ENCODE data around the gene LRTM1.

The LRTM1 gene

GRCh38 chr3:54928046-54928770 is at the start of gene LRTM1:
Gene LRTM1, minus strand, starts transcription at chr3:54928059. Its CDS starts 148 bp downstream, at chr3:54927911.
- no peak for DNase-seq

DNA sequence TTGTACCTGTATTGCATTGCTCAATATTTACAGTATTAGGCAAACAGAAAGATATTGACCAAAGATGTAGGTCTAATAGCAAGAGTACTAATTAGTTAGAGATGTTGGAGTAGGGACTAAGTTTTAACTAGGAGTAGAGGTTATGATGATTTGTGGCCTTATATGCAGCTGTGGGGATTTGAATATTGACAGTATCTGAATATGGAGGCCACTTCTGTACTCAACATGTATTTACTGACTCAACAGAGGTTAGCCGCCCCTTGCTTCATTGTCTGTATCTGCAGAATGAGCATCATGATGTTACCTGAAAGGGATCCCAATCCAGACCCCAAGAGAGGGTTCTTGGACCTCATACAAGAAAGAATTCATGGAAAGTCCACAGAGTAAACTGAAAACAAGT is 49.6 kb upstream of the LRTM1 start:
- DNase-seq, result no peak

GRCh38 chr3:54970895-54971294 is 43.0 kb upstream of the LRTM1 start:
- no peak for DNase-seq

- DNase-seq, result no peak
These were observed 41.8 kb upstream of the LRTM1 start for GRCh38 chr3:54969652-54970051.

- DNase-seq, result no peak
These were observed 40.8 kb upstream of the LRTM1 start for GRCh38 chr3:54968546-54969172.

DNA sequence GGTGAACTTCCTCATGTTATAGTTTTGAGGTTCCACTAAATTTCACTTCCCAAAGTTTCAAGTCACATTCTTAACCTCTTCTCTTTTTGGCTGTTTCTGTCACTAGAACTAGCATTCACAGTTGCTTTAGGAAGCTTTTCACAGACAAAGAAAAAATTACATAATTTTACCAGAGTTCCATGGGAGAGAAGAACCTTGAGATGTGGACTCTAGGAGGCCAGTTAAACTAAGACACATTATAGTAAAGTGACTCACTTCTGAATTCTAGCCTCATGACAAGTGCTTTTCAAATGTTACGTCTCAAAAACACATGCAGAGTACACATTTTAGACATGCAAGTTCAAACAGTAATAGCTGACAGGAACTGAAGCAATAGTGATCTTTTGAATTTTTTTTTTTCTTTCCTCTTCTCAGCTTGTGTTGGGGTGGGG is 39.9 kb upstream of the LRTM1 start:
- no peak for DNase-seq

- no peak for DNase-seq
These were observed 39.1 kb upstream of the LRTM1 start for GRCh38 chr3:54966979-54967378.

- no peak for DNase-seq
These were observed 37.9 kb upstream of the LRTM1 start for GRCh38 chr3:54965746-54966145.

GRCh38 chr3:54964081-54964480 is 36.2 kb upstream of the LRTM1 start:
- DNase-seq, result no peak

- DNase-seq, result no peak
These were observed 35.8 kb upstream of the LRTM1 start for GRCh38 chr3:54963641-54964040.

DNA sequence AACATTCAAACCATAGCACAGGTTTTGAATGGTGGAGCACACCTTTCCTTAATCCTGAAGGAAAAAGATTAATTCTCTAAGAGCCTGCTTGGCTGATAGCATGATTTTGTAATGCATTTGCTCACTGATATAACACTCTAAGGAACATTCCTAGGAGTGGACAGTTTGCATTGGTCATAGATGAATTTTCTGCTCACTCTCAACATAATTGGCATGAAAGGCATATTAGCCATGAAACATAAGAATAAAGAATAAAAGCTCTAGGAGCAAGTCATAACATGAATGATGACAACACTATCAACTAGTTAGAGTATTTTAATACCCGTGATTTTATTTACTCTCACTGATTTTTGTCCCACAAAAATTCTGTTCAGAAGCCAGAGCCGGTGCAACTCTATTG is 34.3 kb upstream of the LRTM1 start:
- DNase-seq, result no peak

GRCh38 chr3:54960701-54961100 is 32.8 kb upstream of the LRTM1 start:
- DNase-seq, result no peak

- DNase-seq, result no peak
These were observed 32.2 kb upstream of the LRTM1 start for GRCh38 chr3:54960082-54960481.

GRCh38 chr3:54957711-54958110 is 29.9 kb upstream of the LRTM1 start:
- DNase-seq, result no peak

- no peak for DNase-seq
These were observed 28.1 kb upstream of the LRTM1 start for GRCh38 chr3:54955941-54956340.

DNA sequence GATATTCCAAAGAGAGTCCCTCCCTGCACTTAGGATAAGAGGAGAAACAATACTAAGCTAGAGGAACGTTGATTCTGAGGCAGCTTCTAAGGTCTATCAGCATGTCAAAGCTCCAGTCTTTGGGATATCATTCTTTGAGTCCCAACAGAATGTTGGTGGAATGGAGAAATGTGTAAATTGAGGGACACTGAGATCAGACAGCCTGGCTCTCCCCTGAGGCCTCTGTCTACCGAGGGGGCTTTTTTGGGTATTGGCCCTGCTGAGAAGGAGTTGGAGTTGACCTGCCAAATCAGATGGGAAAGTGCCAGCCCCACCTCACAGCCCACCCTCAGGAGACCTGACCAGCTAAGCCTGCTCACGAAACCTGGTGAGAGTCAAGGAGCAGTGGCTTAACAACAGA is 27.6 kb upstream of the LRTM1 start:
- DNase-seq, result no peak

GRCh38 chr3:54954521-54954920 is 26.7 kb upstream of the LRTM1 start:
- no peak for DNase-seq

DNA sequence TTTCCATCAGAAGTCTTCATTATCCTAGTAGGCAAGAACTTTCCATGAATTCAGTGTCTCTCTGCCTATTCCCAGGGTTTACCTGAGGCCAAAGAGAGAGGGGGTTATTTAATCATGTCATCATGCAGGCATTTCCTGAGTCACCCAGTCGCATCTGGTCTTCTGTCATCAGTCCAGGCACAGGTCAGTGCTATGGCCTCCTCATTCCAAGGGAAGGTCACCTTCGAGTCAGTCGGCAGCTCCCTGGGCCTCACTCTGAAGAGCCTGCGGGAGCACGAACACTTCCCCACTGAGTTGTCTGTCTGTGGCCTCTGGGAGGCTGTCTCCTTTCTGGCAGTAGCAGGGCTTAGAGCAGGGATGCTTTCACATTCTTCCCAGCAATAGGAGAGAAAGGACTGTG is 26.2 kb upstream of the LRTM1 start:
- no peak for DNase-seq

DNA sequence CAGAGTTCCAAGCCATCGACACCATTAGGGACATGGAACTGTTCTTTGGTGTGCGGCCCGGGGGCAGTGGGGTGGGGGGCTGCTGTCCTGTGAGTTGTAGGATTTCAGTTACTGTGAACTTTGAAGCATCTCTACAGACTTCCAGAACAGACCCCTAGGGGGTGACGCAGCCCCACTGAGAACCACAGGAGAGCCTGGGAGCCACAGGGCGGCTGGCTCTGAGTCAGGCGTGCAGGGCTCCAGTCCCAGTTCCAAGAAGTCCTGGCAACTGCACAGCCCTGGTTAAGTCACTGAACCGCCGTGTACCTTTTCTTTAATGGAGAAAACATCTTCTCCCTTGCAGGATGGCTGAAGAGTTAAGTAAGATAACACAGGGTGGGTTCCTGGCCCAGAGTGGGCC is 23.5 kb upstream of the LRTM1 start:
- no peak for DNase-seq

DNA sequence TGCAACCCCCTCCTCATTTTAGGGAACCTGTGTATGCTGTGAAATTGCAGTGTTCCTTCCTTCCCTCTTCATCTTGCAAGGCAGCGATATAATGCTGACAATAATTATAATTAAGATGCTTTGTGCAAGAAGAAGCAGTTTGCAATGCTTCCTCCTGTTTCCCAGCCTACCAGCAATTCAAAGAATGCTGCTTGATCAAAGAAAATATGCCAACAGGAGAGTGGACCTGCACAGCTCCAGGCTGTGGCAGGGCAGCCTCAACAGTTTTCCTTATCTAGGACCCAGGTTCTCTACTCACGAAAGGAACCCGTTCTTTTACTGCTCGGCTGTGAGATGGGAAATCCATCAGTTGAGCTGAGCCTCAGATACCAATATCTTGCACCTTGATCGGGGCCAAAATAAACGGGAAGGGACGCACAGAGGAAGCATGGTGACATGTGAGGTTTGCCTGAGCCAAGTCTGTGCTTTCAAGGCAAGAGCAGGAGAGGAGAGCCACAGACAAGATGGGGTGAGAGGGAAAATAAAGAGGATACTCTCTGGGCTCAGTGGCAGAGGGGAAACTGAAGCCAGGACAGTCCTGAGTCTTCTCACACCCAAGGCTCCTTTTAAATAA is 22.6 kb upstream of the LRTM1 start:
- DNase-seq, result no peak

GRCh38 chr3:54949491-54950044 is 21.7 kb upstream of the LRTM1 start:
- no peak for DNase-seq

GRCh38 chr3:54941690-54942362 is 14.0 kb upstream of the LRTM1 start:
- DNase-seq, result no peak

GRCh38 chr3:54940971-54941370 is 13.1 kb upstream of the LRTM1 start:
- no peak for DNase-seq

All from activated effector memory CD4-positive, alpha-beta T cell treated with anti-CD3 and anti-CD28 coated beads, Interleukin-2, amount 50 U/mL, for 16 hours (primary cell).